GM20000 (cell line): ENCODE results near the gene DENND1A.
A peak's percentile ranks its signal among the peaks of the same experiment; 100 is the strongest.

ENCODE experiments used
- DNase-seq: peaks from one replicate; pipeline ENCODE4 v3.0.0; 2012; ENCODE audit warnings: low spot score
- TF ChIP-seq, protein P1 (sequence below): IDR thresholded peaks from 2 replicates; pipeline ENCODE4 v1.5.1; 2012; ENCODE audit warnings: mild to moderate bottlenecking, control low read depth; ENCODE audit errors: extremely low read depth, missing control alignments

DENND1A gene

DNA sequence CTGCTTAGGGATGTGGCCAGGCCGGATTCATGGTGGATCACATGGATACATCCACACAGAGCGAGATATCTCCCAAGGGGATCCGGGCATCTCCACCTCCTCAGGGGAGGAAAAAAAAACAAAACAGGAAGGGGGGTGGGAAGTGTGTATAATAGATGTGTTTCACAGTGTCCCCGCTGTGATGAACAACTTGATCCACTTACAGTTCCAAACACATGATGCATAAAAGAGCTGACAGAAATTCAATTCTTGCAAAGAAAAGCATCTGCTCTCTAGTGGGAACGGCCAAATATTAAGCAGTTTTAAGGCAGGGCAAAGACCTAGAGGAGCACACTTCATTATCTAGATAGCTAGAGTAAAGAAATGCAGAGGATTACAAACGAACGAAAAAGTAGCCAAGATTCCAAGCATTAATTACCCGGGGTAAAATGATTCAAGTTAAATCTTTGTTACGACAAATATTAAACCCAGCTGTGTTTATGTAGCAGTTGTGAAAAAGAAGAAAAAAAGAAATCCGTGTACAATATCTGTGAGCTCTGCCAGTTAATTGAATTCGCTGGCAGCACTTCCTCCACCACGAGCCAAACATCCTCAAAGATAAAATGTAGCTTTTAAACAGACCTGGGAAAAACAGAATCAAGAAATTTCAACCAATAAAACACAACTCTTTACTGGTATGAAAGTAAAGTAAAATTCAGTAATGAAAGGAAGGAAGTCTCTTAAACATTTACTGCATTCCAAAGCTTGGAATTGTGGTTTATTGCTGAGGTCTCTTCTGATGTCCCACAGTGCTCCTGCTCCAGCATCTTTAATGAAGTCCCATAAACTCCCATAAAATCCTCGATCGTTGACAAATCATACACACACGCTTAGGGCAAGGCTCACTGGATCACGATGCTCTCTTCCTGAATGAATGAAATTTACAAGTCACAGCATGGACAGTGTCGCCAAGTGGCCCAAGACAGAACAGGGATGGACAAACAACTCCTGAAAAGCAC lies 360.9 kb downstream of the DENND1A start:
- DNase-seq, result no peak
- TF ChIP-seq, protein P1, sequence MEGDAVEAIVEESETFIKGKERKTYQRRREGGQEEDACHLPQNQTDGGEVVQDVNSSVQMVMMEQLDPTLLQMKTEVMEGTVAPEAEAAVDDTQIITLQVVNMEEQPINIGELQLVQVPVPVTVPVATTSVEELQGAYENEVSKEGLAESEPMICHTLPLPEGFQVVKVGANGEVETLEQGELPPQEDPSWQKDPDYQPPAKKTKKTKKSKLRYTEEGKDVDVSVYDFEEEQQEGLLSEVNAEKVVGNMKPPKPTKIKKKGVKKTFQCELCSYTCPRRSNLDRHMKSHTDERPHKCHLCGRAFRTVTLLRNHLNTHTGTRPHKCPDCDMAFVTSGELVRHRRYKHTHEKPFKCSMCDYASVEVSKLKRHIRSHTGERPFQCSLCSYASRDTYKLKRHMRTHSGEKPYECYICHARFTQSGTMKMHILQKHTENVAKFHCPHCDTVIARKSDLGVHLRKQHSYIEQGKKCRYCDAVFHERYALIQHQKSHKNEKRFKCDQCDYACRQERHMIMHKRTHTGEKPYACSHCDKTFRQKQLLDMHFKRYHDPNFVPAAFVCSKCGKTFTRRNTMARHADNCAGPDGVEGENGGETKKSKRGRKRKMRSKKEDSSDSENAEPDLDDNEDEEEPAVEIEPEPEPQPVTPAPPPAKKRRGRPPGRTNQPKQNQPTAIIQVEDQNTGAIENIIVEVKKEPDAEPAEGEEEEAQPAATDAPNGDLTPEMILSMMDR, result no peak

DNA sequence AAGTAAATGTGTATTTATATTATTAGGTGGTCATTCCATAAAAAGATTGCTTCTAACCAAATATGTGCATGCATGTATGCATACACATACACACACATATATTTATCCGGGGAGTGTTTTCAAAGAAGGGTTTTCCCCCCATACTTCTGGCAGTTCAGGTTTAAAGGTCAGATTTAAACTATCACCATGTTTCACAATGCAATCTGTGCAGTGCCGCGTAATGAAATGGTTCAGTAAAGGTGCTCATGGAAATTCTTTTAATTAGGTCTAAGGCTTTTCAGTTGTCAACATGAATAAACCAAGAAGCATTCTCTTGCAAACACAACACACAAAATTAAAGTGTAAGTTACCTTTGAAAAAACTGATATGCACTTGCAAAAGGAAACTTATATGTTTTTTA lies 362.9 kb downstream of the DENND1A start:
- no peak for DNase-seq
- TF ChIP-seq, protein P1, result no peak

DNA sequence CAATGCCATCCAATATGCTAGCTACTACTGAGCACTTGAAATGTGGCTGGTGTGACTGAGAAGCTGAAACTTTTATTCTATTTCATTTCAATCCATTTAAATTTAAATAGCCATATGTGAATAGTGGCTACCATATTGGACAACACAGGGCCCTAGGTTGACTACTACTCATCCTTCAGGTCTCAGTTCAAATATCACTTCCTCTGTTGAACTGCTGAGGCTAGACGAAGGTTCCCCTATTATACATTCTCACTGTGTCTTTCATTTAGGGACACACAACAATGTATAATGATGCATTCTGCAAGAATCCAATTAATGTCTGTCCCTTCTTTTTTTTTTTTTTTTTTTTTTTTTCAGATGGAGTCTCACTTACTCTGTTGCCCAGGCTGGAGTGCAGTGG lies 365.3 kb downstream of the DENND1A start:
- no peak for DNase-seq
- TF ChIP-seq, protein P1, result no peak

DNA sequence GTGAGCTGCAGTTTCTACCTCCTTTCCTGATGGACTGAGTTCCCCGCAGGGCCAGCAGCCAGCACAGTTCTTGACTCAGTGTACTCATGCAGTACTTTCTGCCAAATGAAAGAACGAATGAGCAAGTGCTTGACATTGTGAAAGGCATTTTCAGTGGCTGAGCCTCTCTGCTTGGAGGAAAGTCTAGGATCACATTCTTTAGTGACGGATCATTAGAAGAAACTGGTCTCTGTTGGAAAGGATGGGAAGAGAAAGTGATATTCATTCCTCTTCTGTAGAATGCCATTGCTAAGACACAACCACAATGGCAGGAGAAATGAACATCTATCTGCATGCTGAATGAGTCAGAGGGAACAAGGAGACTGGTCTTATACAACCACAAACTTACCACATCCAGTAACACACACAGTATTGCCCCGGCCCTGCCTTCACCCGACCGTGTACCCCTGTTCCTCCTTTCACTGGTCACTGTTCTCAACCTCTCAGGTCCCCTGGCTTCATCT lies 367.0 kb downstream of the DENND1A start:
- DNase-seq, result peak; percentile 34
- TF ChIP-seq, protein P1, result no peak

DNA sequence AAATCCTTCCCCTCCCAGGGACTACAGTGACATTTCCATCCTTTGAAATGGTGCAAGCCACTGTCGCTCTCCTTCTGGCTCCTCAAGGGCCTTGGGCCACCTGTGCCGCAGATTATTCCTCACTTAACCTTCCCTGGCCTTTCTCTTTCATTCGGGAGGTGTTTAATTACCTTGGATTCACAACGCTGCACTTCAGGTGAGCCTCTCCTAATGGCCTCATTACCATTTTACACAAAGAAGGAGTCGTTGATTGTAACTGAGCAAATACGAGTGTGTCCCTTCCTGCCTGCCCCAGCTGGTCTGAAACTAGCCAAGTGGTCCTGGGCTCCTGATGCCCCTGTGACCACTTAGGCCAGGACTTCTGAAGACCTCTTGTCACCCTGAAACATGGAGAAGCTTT lies 368.9 kb downstream of the DENND1A start:
- DNase-seq, result no peak
- TF ChIP-seq, protein P1, result no peak

DNA sequence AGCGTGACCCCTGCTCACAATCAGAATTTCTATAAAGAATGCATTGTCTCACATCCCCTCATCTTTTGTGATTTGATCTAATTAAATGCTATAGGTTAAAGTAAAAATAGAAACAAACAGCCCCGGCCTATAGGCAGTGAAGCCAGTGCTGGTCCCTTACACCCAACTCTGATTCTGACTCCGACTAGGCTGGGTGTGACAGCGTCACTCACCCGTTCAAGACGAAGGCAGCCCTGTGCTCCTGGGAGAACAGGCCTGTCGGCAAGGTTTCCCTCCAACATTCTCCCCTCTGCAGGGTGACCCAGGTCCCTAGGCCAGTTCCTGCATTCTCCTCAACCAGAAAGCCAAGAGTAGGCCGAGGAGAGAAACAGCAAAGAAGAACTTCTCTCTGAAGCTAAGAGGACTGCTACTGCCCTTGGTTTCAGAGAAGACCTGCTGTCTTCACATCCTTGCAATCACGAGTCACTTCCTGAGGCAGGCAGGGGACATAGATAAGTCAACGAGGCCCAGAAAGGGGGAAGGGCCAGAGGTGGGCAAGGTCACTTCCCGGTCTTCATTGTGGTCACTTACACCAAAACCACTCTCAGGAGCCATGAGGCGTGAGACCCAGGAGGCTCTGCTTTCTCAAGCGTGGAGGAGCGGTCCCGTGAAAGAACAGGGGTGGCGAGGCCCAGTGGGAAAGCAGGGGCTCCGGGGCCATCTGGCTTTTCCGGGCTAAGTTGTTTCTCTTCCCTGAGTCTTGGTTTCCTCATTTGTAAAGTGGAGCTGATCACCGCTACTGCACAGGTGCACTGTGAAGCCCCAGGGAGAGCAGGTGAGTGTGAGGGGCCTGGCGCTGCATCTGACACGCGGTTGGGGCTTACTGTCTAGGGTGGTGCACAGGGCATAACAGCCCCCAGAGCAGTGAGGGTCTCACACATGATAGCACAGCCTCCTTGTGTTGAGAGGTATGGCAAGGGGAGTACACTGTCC lies 373.2 kb downstream of the DENND1A start:
- TF ChIP-seq, protein P1, result no peak
- DNase-seq, result no peak

DNA sequence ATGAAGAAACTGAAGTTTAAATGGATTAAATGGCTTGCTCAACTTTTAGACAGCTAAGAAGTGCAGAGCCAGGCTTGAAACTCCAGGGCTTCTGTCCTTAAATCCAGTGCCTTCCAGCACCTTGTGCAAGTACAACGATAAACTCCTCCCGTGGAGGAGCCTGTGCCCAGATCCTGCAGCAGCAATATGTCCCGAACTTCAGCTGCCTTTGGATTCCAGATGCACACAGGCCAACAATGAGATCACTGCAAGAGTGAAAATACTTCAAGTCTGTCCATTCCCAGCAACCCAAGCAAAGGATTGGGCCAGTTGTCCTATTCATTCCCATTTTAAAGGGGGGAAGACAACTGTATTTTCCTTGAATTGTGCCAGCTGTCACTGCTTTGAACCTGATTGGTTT lies 374.3 kb downstream of the DENND1A start:
- no peak for DNase-seq
- TF ChIP-seq, protein P1, result no peak
